ENCODE data around the gene GAB1. TPM values are rescaled to one million over a fixed set of nuclear protein-coding genes. Genes with fewer than 3 reads are reported as not detected.
"Not testable (repeated sequence)": the region's sequence is repeated elsewhere in the genome, so short reads cannot be mapped to it uniquely, and the experiment has no call there.

Gene GAB1
- total and polyA plus RNA-seq, 2 of the 8 experiments (the other 6 are each of a cell fraction or from before 2014, with no cell fraction given), result 6.8 to 21.3 TPM

- H4K91ac ChIP-seq (replicated peaks; ENCODE audit: insufficient read length, low read length); DNase-seq (ENCODE audit: low read depth in 1 of 2, low spot score in 2 of 2); H3K27me3 ChIP-seq (replicated peaks in 1 of 4; ENCODE audit: control insufficient read depth in 3 of 4, extremely low read depth in 1 of 4, insufficient read depth in 3 of 4, low read length in 3 of 4); H2BK120ac ChIP-seq (replicated peaks; ENCODE audit: low read depth, low read length); H3K79me1 ChIP-seq (ENCODE audit: low read depth, low read length); H3K27ac ChIP-seq (ENCODE audit: low read depth, low read length); H2BK12ac ChIP-seq (ENCODE audit: low read depth, low read length); FAIRE-seq; H3K14ac ChIP-seq (ENCODE audit: insufficient read length); H2BK5ac ChIP-seq (ENCODE audit: low read depth, low read length); H3K18ac ChIP-seq (ENCODE audit: extremely low read depth, low read length); H3K9ac ChIP-seq (replicated peaks in 1 of 4; ENCODE audit: extremely low read depth in 1 of 4, low read depth in 3 of 4, low read length in 3 of 4); H3K4me3 ChIP-seq (ENCODE audit: extremely low read depth in 1 of 4, insufficient read depth in 2 of 4, low read depth in 3 of 4, low read length in 4 of 4); H3K36me3 ChIP-seq (ENCODE audit: control insufficient read depth in 2 of 4, insufficient read depth in 4 of 4, low read length in 3 of 4); H2BK15ac ChIP-seq (ENCODE audit: low read length); H4K5ac ChIP-seq (ENCODE audit: insufficient read length, low read depth, low read length); H3K4me2 ChIP-seq (ENCODE audit: insufficient read depth in 1 of 2, low read depth in 2 of 2, low read length in 2 of 2); H4K8ac ChIP-seq (ENCODE audit: extremely low read depth, insufficient read depth, low read length); H2AFZ ChIP-seq (ENCODE audit: low read length); H3K56ac ChIP-seq (replicated peaks; ENCODE audit: insufficient read length, low read depth, low read length); H3K23ac ChIP-seq (ENCODE audit: insufficient read length); H3K23me2 ChIP-seq (ENCODE audit: low read depth, low read length); H2AK5ac ChIP-seq (ENCODE audit: low read depth, low read length); H3K9me3 ChIP-seq (ENCODE audit: insufficient read depth in 2 of 2, low read depth in 1 of 2, low read length in 1 of 2); H2BK20ac ChIP-seq (ENCODE audit: low read length); H4K20me1 ChIP-seq (replicated peaks in 1 of 2; ENCODE audit: control insufficient read depth in 1 of 2, insufficient read depth in 2 of 2, low read length in 2 of 2); H3K4ac ChIP-seq (replicated peaks; ENCODE audit: insufficient read length, low read depth, low read length): not testable (repeated sequence)
- POLR2A ChIA-PET (ENCODE audit: partially characterized antibody), result interaction anchor here (0.7 to 2.0 kb wide), 2 partner anchors 7 to 13 kb away, joined by 3 to 4 read pairs; partner anchors contain the start of gene GAB1
- H3K4me1 ChIP-seq (replicated peaks in 1 of 4; ENCODE audit: control insufficient read depth in 3 of 4, insufficient read depth in 4 of 4, low read length in 3 of 4), result peaks cover 2 to 11% (median 8%) of the 10 kb centered on the region in 4 experiments; a peak in 6 of 7 replicates
- CTCF ChIA-PET (ENCODE audit: partially characterized antibody), result interaction anchor here (0.7 to 2.3 kb wide), 2 partner anchors 47 to 81 kb away, joined by 3 to 11 read pairs; no protein-coding TSS in a partner anchor
- 96% methylated on average over 25 of the region's 25 CpGs; no CpG with 5 or more reads in 1 of the 2 experiments for WGBS, 2 experiments (ENCODE audit: extremely low coverage in 1 of 2, insufficient coverage in 1 of 2, insufficient read length in 1 of 2, insufficient replicate concordance in 2 of 2, low coverage in 1 of 2, low lambda C conversion rate in 2 of 2, missing lambda C conversion rate in 1 of 2)
- H3K79me2 ChIP-seq (ENCODE audit: control insufficient read depth in 1 of 2, insufficient read depth in 2 of 2, low read length in 2 of 2), result peaks cover 0 to 44% of the 10 kb centered on the region in 2 experiments; a peak in 2 of 4 replicates
Observed at GRCh38 chr4:143349858-143350527, 13.3 kb downstream of the GAB1 start.
